HG03520 (cell line): ENCODE results near the gene TEX51.
A peak's percentile ranks its signal among the peaks of the same experiment; 100 is the strongest.

Experiments
- ATAC-seq: cut with Tn5 transposase; IDR thresholded peaks from one replicate; pipeline ENCODE4 v1.9.1; 2021; ENCODE audit warnings: mild to moderate bottlenecking, moderate library complexity; ENCODE audit not compliant: unreplicated experiment

The TEX51 gene

DNA sequence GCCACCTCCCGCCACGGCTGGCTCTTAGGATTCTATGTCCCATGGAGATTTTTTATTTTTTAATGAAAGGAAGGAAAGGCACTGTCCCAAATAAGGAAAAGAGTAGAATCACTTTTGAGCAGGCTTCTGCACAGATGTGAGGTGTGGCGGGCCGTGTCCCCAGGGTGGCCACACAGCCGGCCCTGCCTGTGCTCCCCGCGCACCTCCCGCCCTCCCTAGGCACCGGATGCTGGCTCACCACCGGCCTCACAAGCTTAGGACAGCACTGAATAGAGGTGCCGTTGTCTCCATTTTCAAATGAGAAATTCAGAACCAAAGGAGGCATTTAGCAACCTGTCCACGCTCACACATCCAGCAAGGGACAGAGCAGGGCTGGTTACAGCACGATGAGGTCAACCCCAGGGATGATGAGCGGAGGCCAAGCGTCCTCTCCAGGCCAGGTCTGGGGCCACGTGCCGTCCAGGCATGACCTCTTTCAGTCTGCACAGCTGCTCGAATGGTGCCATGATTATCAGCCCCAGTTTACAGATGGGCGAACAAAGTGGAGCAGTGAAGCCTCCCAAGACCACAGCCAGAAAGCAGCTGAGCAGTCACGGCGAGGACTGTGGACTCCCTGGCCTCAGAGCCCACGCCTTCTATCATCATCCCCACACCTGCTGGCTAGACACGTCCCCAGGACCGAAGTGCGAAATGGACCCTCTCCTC lies 20.7 kb upstream of the TEX51 start:
- ATAC-seq: no peak

DNA sequence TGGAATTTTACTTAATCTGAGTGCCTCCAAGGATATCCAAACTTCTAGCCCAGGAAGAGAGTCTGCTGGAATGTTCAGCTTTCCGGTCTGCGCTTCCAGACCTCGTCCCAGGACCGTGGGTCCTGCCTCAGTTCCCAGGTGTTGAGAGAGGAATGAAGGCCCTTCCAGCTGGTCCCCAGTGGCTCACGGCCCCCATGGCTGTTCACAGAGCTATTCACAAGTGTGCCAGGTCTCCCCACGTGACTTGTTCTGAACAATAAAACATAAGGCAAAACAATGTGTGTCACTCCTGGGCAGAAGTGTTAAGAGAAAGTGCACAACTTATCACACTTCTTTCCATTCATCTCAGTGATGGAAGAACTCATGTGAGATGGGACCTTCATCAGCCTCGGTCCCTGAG lies 20.1 kb upstream of the TEX51 start:
- ATAC-seq: no peak

DNA sequence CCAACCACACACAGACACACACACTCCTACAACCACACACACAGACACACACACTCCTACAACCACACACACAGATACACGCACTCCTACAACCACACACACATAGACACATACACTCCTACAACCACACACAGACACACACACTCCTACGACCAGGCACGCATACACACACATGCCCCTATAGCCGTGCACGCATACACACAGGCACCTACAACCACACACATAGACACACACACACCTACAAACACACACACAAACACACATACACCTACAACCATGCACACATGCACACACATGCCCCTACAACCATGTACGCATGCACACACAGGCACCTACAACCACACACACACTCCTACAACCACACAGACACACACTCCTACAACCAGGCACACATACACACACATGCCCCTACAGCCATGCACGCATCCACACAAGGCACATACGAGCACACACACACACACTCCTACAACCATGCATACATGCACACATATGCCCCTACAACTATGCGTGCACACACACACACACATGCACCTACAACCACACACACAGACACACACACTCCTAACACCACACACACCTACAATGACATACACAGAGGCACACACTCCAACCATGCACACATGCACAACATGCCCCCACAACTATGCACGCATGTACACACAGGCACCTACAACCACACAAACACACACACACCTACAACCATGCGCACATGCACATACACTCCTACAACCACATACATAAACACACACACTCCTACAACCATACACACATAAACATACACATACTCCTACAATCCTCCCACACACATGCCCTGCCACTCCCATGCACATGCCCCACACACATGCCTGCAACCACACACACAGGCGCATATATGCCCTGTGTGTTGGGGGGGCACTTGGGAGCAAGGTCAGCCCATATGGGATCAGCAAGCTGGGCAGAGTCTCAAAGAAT lies 19.1 kb upstream of the TEX51 start:
- no peak for ATAC-seq

DNA sequence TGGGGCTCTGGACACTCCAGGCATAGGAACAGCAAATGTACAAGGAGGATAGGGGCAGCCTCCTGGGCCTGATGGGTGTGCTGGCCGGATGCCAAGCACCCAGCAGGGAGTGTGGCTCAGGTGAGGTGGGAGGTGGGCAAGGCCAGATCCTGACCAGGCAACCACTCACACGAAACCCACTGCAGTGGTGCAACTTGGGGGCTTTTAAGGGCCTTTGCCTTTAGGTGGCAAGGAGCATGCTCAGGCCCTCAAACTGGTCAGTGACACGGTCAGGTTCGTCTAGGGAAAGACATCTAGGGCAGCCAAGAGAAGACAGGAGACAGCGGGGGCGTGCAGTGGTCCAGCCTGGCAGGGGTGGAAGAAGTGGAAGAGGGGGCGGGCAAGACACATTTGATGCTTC lies 18.4 kb upstream of the TEX51 start:
- no peak for ATAC-seq

DNA sequence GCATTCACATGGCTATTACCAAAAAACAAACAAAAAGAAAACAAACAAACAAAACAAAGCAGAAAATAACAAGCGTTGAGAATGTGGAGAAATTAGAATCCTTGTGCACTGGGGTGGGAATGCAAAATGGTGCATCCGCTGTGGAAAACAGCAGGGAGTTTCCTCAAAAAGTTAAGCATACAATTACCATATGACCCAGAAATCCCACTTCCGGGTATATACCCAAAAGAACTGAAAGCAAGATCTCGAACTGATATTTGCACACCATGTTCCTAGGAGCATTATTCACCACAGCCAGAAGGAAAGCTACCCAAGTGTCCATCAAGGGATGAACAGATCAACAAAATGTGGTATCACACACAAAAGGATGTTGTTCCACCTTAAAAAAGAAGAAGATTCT lies 17.9 kb upstream of the TEX51 start:
- ATAC-seq: no peak

DNA sequence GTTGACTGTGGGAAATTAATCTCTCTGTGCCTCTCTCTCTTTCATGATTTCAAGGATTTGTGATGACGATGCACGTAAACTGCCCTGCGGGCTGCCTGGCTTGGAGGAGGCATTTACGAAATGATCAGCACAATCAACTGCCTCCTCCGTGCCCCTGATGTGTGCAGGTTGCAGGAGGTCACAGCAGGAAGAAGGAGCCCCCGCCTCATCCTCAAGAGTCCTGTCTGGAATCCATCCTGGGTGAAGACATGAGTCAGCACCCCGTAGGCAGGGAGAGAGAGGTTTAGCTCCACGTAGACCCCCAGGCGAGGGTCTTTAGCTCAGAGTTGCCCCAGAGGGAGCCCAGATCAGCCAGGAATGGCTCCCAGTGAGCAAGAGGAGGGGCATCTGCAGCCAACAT lies 17.1 kb upstream of the TEX51 start:
- no peak for ATAC-seq

DNA sequence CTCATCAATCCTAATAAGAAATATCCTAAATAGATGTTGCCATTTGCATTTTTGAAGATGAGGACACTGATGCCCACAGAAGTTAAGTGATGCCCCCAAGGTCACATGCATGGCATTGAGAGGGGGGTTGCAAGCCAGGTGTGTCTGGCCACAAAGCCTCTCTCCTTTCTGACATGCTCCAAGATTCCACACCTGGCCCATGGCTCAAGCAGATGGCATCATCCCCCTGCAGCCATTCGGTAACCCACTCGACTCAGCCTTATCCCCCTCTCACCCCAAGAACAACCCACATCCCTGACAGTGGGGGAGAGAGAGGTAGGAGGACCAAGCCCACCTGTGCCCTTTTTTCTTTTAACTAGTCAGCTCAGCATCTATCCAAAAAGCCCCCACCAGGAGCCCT lies 16.5 kb upstream of the TEX51 start:
- no peak for ATAC-seq

DNA sequence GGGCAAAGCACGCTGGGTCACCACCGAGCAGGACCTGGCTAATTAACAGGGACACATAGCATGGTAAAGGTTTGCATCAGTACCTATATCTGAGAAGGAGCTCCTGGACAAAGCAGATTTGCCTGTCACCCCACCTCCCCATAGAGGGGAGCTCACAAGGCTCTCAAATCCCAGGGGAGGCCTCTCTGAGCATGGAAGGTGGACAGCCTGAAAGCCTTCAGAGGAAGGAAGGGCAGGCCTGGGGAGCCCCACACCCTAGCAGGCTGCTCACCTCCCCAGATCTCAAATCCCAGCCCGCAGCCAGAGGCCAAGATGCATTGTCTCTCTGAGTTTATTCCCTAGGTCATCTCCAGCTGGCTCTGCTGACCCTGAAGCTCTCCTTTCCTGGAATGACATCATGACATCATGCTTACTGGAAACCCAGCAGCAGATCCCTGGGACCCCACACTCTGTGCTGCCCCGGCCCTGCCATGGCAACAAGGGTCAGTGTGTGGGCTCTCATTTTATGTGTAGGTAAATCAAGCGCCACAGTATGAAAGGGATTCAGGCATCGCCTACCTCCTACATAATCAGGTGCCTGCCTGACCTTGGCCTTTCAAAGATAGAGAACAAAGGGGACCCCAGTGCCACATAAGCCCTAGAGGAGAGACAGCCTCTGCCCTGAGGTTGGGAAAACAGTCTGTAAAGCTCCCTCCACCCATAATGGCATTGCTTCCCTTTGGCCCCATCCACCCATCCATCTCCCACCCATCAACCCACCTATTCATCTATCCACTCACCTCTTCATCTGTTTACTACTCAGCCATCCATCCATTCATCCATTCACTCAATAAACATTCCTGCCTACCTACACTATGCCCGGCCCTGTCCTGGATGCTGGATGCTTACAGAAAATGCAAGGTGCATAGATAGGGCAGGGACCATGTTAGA lies 15.7 kb upstream of the TEX51 start:
- ATAC-seq: no peak

DNA sequence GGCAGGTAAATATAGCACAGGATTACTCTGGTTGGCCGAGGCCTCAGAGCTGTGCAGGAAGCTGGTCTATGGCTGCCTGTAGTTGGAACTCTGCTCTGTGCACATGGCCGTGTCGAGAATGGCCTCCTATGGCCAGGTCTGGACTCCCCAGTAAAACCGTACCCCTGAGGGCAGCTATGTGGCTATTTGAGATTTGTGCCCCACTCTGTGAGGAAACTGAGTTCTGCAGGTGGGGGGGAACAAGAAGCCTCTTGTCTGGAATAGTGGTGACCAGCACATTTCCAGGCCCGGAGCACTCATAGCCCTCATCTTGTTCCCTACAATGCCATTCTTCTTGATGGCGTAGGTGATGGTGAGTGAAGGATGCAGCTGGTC lies 15.0 kb upstream of the TEX51 start:
- ATAC-seq: no peak

DNA sequence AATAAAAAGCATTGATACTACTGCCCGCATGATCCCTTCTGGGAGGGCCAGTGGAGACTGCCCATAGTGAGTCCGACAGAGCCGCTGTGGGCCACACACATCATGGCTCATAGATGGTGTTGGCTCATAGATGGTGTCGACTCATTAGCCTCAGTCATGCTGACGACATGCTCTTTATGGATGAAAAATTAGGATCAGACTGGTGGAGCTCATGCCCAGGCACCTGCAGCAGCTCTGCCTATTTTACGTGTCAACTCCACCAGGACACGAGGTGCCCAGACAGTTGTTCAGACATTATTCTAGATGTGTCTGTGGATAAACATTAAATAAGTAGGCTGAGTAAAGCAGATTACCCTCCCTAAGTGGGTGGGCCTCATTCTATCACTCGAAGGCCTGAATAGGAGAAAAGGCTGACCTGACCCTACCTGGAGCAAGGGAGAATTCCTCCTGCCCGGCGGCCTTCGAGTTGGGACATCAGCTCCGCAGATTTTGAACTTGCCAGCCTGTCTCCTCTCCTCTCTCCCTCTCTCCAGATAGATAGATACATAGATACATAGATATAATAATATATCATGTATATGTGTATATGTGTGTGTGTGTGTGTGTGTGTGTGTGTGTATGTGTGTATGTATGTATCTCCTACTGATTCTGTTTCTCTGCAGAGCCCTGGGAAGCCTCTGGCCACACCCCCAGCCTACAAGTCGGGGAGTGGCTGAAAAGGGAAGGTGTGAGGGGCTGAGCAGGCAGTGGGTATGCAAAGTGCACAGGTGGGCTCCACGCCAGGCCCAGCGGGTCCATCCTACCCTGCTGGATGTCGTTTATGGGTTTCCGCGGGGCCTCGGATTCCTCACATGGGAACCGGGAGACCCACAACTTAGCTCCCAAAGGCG lies 13.6 kb upstream of the TEX51 start:
- ATAC-seq: no peak

DNA sequence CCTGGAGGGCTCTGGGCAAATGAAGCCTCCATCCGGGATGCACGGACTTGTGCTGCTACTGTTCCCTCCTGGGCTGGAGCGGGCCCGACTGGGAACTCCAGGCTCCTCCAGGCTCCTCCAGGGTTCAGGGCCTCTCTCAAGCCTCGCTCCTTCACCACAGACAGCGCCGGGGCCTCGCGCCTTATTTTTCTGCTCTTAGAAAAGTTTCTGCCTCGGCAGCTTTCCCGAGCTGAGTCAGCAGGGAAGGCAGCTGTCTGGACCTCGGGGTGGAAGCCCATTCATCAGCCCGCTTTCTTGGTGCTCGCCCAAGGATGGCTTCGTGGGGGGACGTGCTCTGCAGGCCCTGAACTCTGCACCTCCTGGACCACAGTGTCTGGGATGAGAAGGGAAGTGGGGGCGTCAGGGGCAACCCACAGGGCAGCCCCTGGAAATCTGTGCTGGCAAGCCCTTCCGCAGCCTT lies 12.9 kb upstream of the TEX51 start:
- ATAC-seq: no peak

DNA sequence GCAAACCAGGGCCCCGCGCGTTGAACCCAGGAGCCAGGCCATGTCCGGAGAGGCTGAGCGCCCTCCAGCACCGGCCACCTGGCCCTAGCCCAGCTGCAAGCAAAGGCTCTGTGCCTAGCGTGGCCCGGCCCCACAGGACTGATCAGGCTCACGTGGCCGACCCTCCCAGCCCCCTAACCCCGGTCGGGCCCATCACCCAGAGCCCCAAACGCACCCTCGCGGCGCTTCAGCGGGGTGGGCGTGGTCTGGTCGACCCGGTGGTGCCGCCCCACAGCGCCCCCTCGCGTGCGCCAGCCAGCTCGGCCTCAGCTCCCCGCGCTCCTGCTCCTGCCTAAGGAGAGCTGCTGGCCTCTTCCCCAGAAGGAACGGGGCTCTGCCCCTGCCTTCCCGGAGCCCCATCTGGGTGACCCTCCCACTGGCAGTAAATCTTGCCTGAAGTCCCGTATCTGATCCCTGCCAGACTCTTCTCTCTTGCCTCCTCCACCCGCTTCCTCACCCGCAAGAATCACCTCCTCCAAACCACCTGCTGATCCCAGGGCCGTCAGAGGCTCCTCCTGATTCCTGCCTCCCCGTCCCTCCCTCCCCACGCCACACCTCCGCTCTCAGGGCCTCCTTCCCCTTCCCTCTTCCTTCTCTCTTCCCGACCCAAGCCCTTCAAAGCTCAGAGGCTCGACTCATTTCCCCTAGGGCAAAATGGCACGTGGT lies 12.3 kb upstream of the TEX51 start:
- peak; percentile 79 for ATAC-seq

DNA sequence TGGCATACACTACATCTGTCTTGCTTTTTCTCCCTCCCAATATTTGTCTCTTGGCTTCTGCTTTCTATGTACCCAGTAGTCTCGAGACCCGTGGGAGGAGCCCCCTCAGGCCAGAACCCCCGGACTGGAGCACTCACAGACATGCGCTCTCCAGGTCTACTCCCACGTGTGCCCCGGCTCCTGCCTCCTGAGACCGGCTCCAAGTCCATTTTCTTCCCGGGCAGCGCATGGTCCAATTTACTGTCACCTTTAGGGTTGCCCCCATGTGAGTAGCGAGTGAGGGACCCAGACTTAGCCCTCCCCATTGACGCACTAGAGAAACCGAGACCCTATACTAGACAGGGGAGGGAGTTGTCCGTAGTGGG lies 11.8 kb upstream of the TEX51 start:
- no peak for ATAC-seq

DNA sequence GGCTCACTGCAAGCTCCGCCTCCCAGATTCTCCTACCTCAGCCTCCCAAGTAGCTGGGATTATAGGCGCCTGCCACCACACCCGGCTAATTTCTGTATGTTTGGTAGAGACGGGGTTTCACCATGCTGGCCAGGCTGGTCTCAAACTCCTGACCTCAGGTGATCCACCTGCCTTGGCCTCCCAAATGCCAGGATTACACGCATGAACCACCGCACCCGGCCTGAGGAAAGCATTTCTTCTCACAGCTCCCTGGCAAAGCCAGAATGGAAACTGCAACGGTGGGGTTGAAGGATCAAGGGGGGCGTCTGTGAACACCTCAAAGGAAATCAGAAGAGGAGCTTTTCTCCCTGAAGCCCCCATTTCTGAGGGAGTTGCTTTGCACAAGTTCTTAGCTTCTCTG lies 11.2 kb upstream of the TEX51 start:
- ATAC-seq: no peak

DNA sequence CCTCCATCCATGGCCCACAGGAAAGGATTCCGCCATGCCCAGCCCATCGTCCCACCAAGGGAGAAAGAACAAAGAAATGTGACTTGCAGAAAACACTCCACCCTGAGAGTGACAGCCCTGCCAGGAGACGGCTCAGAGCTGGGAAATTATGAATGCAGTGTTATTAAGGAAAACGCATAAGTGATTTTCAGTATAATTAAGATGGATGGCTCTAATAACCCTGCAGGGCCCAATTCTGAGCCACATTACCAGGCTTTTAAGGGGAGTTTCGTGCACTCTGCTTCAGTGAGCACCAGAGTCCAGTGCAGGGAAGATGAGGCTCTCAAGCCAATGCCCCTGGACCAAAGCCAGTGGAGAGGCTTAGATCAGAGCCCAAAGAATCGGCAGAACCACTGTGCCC lies 10.6 kb upstream of the TEX51 start:
- ATAC-seq: no peak

DNA sequence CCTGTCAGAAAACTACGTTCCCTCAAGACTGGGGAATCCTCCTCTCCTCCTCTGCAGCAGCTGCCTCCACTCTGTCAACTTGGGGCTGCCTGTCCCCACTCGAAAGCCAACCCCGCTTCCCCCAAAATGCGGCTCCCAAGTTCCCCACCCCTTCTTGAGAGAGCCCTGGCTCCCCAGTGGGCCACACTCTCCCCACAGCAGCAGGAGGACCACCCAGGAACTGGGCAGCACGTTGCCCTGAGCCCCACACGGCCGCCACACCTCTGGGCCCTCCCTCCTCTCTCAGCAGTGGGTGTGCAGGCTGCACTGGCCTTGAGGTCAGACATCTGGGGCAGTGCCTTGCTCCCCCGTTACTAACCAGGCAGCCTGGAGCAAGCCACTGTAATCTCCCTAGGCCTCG lies 9.6 kb upstream of the TEX51 start:
- ATAC-seq: no peak

DNA sequence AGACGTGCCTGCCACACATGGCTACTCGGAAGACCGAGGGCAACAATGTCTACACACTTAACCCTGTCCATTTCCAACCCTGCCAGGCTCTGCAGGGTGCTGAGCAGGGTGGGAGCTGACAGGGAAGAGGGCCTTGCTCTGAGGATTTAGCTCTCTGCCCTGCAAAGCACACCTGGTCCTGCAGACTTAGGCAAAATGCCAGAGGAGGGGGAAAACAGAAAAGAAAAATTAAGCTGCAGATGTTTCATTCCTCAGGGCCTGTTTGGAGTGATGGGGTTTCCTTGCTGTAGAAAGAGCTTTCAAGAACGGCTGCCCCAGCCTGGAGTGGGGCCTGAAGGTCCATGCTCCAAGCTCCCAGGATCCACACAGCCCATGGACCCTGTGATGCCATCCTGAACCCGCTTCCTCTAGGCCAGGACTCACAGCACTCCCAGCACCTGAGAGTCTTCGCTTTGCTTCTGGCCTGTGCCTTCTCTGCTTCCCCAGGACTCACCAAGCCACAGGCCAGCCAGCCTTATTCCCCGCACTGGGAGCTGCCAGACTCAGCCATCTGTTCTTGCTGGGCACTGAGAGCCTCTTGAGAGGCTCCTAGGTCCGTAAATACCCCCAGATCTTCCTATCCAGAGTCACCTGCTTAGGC lies 9.1 kb upstream of the TEX51 start:
- ATAC-seq: no peak

DNA sequence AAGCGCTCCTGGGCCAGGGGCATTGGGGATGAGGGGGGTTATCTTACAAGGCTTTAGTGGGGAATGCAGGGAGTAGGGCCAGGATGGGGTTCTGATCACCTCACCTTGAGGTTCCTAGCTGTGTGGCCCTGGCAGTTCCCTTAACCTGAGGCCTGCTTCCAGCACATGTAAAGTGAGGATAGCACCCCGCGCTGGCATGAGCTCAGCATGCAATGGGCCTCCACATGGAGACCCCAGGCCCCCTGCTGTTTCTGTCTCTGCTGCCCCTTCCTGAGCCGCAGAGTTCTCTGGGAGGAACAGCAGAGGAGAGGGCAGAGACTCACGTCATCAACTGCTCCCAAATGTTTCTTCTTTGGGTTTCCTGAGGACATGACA lies 8.6 kb upstream of the TEX51 start:
- ATAC-seq: no peak
